ENCODE results near the gene SLC50A1.

The SLC50A1 gene

GRCh38 chr1:155135415-155136028 is at the start of gene SLC50A1:
TSS of gene SLC50A1 (plus strand) at chr1:155135852. CDS start at chr1:155135912, 60 bp downstream.
- Histone ChIP-seq H3K9me3 (ENCODE audit: low read length) (no peaks in the 10 kb centered on the region), H3K36me3 (ENCODE audit: insufficient read depth, low read length) (peaks cover 7% of the 10 kb centered on the region), H2AFZ (ENCODE audit: low read depth, low read length) (peak within 1 kb of the TSS; percentile 56), H3K27me3 (ENCODE audit: insufficient read depth, low read length) (no peaks in the 10 kb centered on the region), H3K4me1 (ENCODE audit: insufficient read depth, low read length) (peaks cover 24% of the 10 kb centered on the region), H3K4me3 (ENCODE audit: low read length) (peak within 1 kb of the TSS; percentile 91)

- Histone ChIP-seq H3K4me3 (ENCODE audit: low read length) (no peak overlapping the region), H2AFZ (ENCODE audit: low read depth, low read length) (no peak overlapping the region), H3K27me3 (ENCODE audit: insufficient read depth, low read length) (peaks cover 15% of the 10 kb centered on the region), H3K4me1 (ENCODE audit: insufficient read depth, low read length) (peaks cover 33% of the 10 kb centered on the region), H3K36me3 (ENCODE audit: insufficient read depth, low read length) (peaks cover 2% of the 10 kb centered on the region), H3K9me3 (ENCODE audit: low read length) (no peaks in the 10 kb centered on the region)
These were observed 49.4 kb upstream of the SLC50A1 start for GRCh38 chr1:155086128-155086741.

- Histone ChIP-seq H2AFZ (ENCODE audit: low read depth, low read length) (no peak overlapping the region), H3K4me3 (ENCODE audit: low read length) (no peak overlapping the region), H3K4me1 (ENCODE audit: insufficient read depth, low read length) (peaks cover 28% of the 10 kb centered on the region), H3K9me3 (ENCODE audit: low read length) (no peaks in the 10 kb centered on the region), H3K36me3 (ENCODE audit: insufficient read depth, low read length) (peaks cover 2% of the 10 kb centered on the region), H3K27me3 (ENCODE audit: insufficient read depth, low read length) (peaks cover 11% of the 10 kb centered on the region)
These were observed 48.7 kb upstream of the SLC50A1 start for GRCh38 chr1:155086856-155087535.

- Histone ChIP-seq H3K27me3 (ENCODE audit: insufficient read depth, low read length) (no peaks in the 10 kb centered on the region), H3K9me3 (ENCODE audit: low read length) (no peaks in the 10 kb centered on the region), H3K36me3 (ENCODE audit: insufficient read depth, low read length) (peaks cover under 1% of the 10 kb centered on the region), H3K4me3 (ENCODE audit: low read length) (no peak overlapping the region), H2AFZ (ENCODE audit: low read depth, low read length) (no peak overlapping the region), H3K4me1 (ENCODE audit: insufficient read depth, low read length) (peaks cover 9% of the 10 kb centered on the region)
These were observed 44.3 kb upstream of the SLC50A1 start for GRCh38 chr1:155091071-155092051.

GRCh38 chr1:155092131-155092530 is 43.5 kb upstream of the SLC50A1 start:
- Histone ChIP-seq H3K9me3 (ENCODE audit: low read length) (no peaks in the 10 kb centered on the region), H3K4me1 (ENCODE audit: insufficient read depth, low read length) (peaks cover 9% of the 10 kb centered on the region), H2AFZ (ENCODE audit: low read depth, low read length) (no peak overlapping the region), H3K27me3 (ENCODE audit: insufficient read depth, low read length) (no peaks in the 10 kb centered on the region), H3K4me3 (ENCODE audit: low read length) (no peak overlapping the region), H3K36me3 (ENCODE audit: insufficient read depth, low read length) (no peaks in the 10 kb centered on the region)

- H3K4me3 ChIP-seq (ENCODE audit: low read length) = no peak overlapping the region
These were observed 43.0 kb upstream of the SLC50A1 start for GRCh38 chr1:155092641-155093040.

GRCh38 chr1:155093911-155094621 is 41.6 kb upstream of the SLC50A1 start:
- Histone ChIP-seq H3K27me3 (ENCODE audit: insufficient read depth, low read length) (no peaks in the 10 kb centered on the region), H3K36me3 (ENCODE audit: insufficient read depth, low read length) (no peaks in the 10 kb centered on the region), H3K4me1 (ENCODE audit: insufficient read depth, low read length) (peaks cover 9% of the 10 kb centered on the region), H2AFZ (ENCODE audit: low read depth, low read length) (no peak overlapping the region), H3K9me3 (ENCODE audit: low read length) (no peaks in the 10 kb centered on the region), H3K4me3 (ENCODE audit: low read length) (no peak overlapping the region)

More at GRCh38 chr1:155092641-155093040, 43.0 kb upstream of the SLC50A1 start:
- H3K9me3 ChIP-seq (ENCODE audit: low read length) = no peaks in the 10 kb centered on the region
- no peaks in the 10 kb centered on the region for H3K27me3 ChIP-seq (ENCODE audit: insufficient read depth, low read length)
- peaks cover 9% of the 10 kb centered on the region for H3K4me1 ChIP-seq (ENCODE audit: insufficient read depth, low read length)
- no peak overlapping the region for H2AFZ ChIP-seq (ENCODE audit: low read depth, low read length)
- H3K36me3 ChIP-seq (ENCODE audit: insufficient read depth, low read length) = no peaks in the 10 kb centered on the region

GRCh38 chr1:155094622-155094948 is 41.1 kb upstream of the SLC50A1 start:
- Histone ChIP-seq H3K4me1 (ENCODE audit: insufficient read depth, low read length) (peaks cover 9% of the 10 kb centered on the region), H3K36me3 (ENCODE audit: insufficient read depth, low read length) (no peaks in the 10 kb centered on the region), H3K4me3 (ENCODE audit: low read length) (no peak overlapping the region), H2AFZ (ENCODE audit: low read depth, low read length) (no peak overlapping the region), H3K9me3 (ENCODE audit: low read length) (no peaks in the 10 kb centered on the region), H3K27me3 (ENCODE audit: insufficient read depth, low read length) (no peaks in the 10 kb centered on the region)

GRCh38 chr1:155099331-155099730 is 36.3 kb upstream of the SLC50A1 start:
- H3K27me3 ChIP-seq (ENCODE audit: insufficient read depth, low read length) = no peaks in the 10 kb centered on the region
- no peaks in the 10 kb centered on the region for H3K36me3 ChIP-seq (ENCODE audit: insufficient read depth, low read length)
- no peaks in the 10 kb centered on the region for H3K9me3 ChIP-seq (ENCODE audit: low read length)
- no peak overlapping the region for H2AFZ ChIP-seq (ENCODE audit: low read depth, low read length)
- no peak overlapping the region for H3K4me3 ChIP-seq (ENCODE audit: low read length)
- no peaks in the 10 kb centered on the region for H3K4me1 ChIP-seq (ENCODE audit: insufficient read depth, low read length)

- Histone ChIP-seq H3K9me3 (ENCODE audit: low read length) (no peaks in the 10 kb centered on the region), H3K36me3 (ENCODE audit: insufficient read depth, low read length) (no peaks in the 10 kb centered on the region), H3K27me3 (ENCODE audit: insufficient read depth, low read length) (peaks cover 17% of the 10 kb centered on the region), H3K4me3 (ENCODE audit: low read length) (no peak overlapping the region), H3K4me1 (ENCODE audit: insufficient read depth, low read length) (no peaks in the 10 kb centered on the region), H2AFZ (ENCODE audit: low read depth, low read length) (no peak overlapping the region)
These were observed 32.3 kb upstream of the SLC50A1 start for GRCh38 chr1:155103325-155103724.

- no peaks in the 10 kb centered on the region for H3K4me1 ChIP-seq (ENCODE audit: insufficient read depth, low read length)
- H3K9me3 ChIP-seq (ENCODE audit: low read length) = no peaks in the 10 kb centered on the region
- no peak overlapping the region for H3K4me3 ChIP-seq (ENCODE audit: low read length)
- H3K36me3 ChIP-seq (ENCODE audit: insufficient read depth, low read length) = no peaks in the 10 kb centered on the region
- no peak overlapping the region for H2AFZ ChIP-seq (ENCODE audit: low read depth, low read length)
- H3K27me3 ChIP-seq (ENCODE audit: insufficient read depth, low read length) = peaks cover 23% of the 10 kb centered on the region
These were observed 30.8 kb upstream of the SLC50A1 start for GRCh38 chr1:155104605-155105534.

All from neuron (in vitro differentiated cells).